Measurements from ENCODE around the gene TNIP2. TPM values are rescaled to one million over a fixed set of nuclear protein-coding genes. Genes with fewer than 3 reads are reported as not detected.

TNIP2 gene
- total RNA-seq, 1 experiment from 2014 or later: 35.8 TPM

- H3K9me3 ChIP-seq: no peaks in the 10 kb centered on the region
- no peak overlapping the region for H3K4me3 ChIP-seq (ENCODE audit: low read depth, low read length)
- intact Hi-C loops (cut with micrococcal nuclease; ENCODE audit: unreplicated experiment): no loop called here
- peaks cover 3% of the 10 kb centered on the region for H3K36me3 ChIP-seq (ENCODE audit: control insufficient read depth, insufficient read depth, low read length)
- Mint-ChIP-seq H3K27ac (ENCODE audit: unreplicated experiment) (no peak overlapping the region), H3K9me3 (ENCODE audit: unreplicated experiment) (no peaks in the 10 kb centered on the region), H3K4me3 (ENCODE audit: unreplicated experiment) (no peak overlapping the region), H3K36me3 (ENCODE audit: insufficient read depth, unreplicated experiment) (peaks cover 84% of the 10 kb centered on the region), H3K27me3 (ENCODE audit: insufficient read depth, unreplicated experiment) (no peaks in the 10 kb centered on the region), H3K4me1 (ENCODE audit: low read depth, unreplicated experiment) (no peaks in the 10 kb centered on the region)
- H3K27me3 ChIP-seq (replicated peaks; ENCODE audit: control insufficient read depth, insufficient read depth, low read length): no peaks in the 10 kb centered on the region
- TF ChIP-seq CTCF (IDR thresholded peaks at IDR 0.05; ENCODE audit: insufficient read depth in 1 of 2, low read depth in 1 of 2, low read length in 1 of 2, severe bottlenecking in 1 of 2, unreplicated experiment in 1 of 2): no peak
- CTCF ChIA-PET: no interaction called here
- TSS peak; percentile 73 for BruUV-seq (replicated peaks)
- DNase-seq: no peak
- no peaks in the 10 kb centered on the region for H3K4me1 ChIP-seq
- POLR2A ChIA-PET: no interaction called here
Measured at GRCh38 chr4:2700031-2700430, 56.1 kb downstream of the TNIP2 start.

- no peak for DNase-seq
- Mint-ChIP-seq H3K36me3 (ENCODE audit: insufficient read depth, unreplicated experiment) (peaks cover 84% of the 10 kb centered on the region), H3K27ac (ENCODE audit: unreplicated experiment) (no peak overlapping the region), H3K9me3 (ENCODE audit: unreplicated experiment) (no peaks in the 10 kb centered on the region), H3K4me3 (ENCODE audit: unreplicated experiment) (no peak overlapping the region), H3K27me3 (ENCODE audit: insufficient read depth, unreplicated experiment) (no peaks in the 10 kb centered on the region), H3K4me1 (ENCODE audit: low read depth, unreplicated experiment) (no peaks in the 10 kb centered on the region)
- Histone ChIP-seq H3K36me3 (ENCODE audit: control insufficient read depth, insufficient read depth, low read length) (peaks cover 3% of the 10 kb centered on the region), H3K9me3 (no peaks in the 10 kb centered on the region), H3K4me3 (ENCODE audit: low read depth, low read length) (no peak overlapping the region), H3K4me1 (no peaks in the 10 kb centered on the region), H3K27me3 (replicated peaks; ENCODE audit: control insufficient read depth, insufficient read depth, low read length) (no peaks in the 10 kb centered on the region)
- CTCF ChIA-PET: no interaction called here
- intact Hi-C loops (cut with micrococcal nuclease; ENCODE audit: unreplicated experiment): no loop called here
- BruUV-seq (replicated peaks): no TSS peak
- no peak for TF ChIP-seq CTCF (IDR thresholded peaks at IDR 0.05; ENCODE audit: insufficient read depth in 1 of 2, low read depth in 1 of 2, low read length in 1 of 2, severe bottlenecking in 1 of 2, unreplicated experiment in 1 of 2)
- POLR2A ChIA-PET: no interaction called here
Measured at GRCh38 chr4:2699534-2699933, 56.6 kb downstream of the TNIP2 start.

- intact Hi-C loops (cut with micrococcal nuclease; ENCODE audit: unreplicated experiment): no loop called here
- ChIA-PET POLR2A (no interaction called here), CTCF (no interaction called here)
- H3K27ac Mint-ChIP-seq (ENCODE audit: unreplicated experiment): no peak overlapping the region
- no peak for TF ChIP-seq CTCF (IDR thresholded peaks at IDR 0.05; ENCODE audit: insufficient read depth in 1 of 2, low read depth in 1 of 2, low read length in 1 of 2, severe bottlenecking in 1 of 2, unreplicated experiment in 1 of 2)
- Histone ChIP-seq H3K4me1 (no peaks in the 10 kb centered on the region), H3K9me3 (no peaks in the 10 kb centered on the region), H3K4me3 (ENCODE audit: low read depth, low read length) (no peak overlapping the region), H3K36me3 (ENCODE audit: control insufficient read depth, insufficient read depth, low read length) (peaks cover 3% of the 10 kb centered on the region), H3K27me3 (replicated peaks; ENCODE audit: control insufficient read depth, insufficient read depth, low read length) (no peaks in the 10 kb centered on the region)
- H3K4me3 Mint-ChIP-seq (ENCODE audit: unreplicated experiment): no peak overlapping the region
- BruUV-seq (replicated peaks): no TSS peak
- H3K36me3 Mint-ChIP-seq (ENCODE audit: insufficient read depth, unreplicated experiment): peaks cover 87% of the 10 kb centered on the region
- DNase-seq: no peak
- no peaks in the 10 kb centered on the region for H3K27me3 Mint-ChIP-seq (ENCODE audit: insufficient read depth, unreplicated experiment)
- H3K4me1 Mint-ChIP-seq (ENCODE audit: low read depth, unreplicated experiment): no peaks in the 10 kb centered on the region
- no peaks in the 10 kb centered on the region for H3K9me3 Mint-ChIP-seq (ENCODE audit: unreplicated experiment)
Measured at GRCh38 chr4:2698951-2699505, 57.1 kb downstream of the TNIP2 start.
